ENCODE measurements around the gene GRB2. TPM values are rescaled to one million over a fixed set of nuclear protein-coding genes. Genes with fewer than 3 reads are reported as not detected.

The GRB2 gene
- total and polyA plus RNA-seq, 10 donors: 66.8 to 352 (median 209) TPM

DNA sequence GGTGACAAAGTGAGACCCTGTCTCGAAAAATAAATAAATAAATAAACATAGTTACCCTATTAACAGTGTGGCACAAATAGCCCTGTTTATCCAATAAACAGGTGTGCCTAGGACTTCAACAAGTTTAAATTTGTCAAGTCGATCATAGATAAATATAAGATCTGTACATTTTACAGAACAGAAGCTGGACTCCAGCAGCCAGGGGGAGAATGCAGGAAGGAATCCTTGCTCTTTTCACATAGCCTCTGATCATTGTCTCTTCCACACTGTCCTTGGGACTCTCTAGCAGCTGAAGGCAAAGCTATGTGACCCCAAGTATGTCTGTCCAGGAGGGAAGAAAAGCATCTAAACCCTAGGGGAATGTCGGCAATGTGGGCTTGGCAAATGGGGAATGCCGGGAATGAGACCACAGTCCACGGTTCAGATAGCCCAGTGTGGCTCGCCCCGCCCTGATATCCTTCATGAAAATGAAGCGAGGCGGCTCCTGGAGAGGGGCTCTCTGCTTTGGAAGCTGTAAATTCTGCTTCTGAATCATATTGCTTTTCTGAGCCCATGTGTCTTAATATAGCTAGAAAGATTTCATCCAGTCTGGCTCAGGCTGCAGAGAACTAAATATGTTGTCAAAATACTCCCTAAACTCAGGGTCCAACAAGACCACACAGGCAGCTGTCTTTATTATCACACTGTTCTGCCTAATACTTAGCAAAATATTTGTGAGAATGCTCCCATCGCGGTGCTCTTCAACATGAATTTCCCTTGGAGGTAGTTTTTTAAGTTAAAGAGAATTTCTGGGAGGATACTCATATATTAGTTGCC, 24.9 kb upstream of the GRB2 start:
- no peak for DNase-seq

GRCh38 chr17:75428543-75429469, 23.3 kb upstream of the GRB2 start:
- Histone ChIP-seq H3K4me1 (peaks cover 5 to 27% (median 14%) of the 10 kb centered on the region in 6 donors), H3K9me3 (no peaks in the 10 kb centered on the region), H3K27ac (peak overlapping the region in 4 of 8 donors; percentile 21 to 38 (median 31)), H3K4me3 (no peak overlapping the region), H3K36me3 (no peaks in the 10 kb centered on the region), H3K27me3 (replicated peaks in 1 of 7) (no peaks in the 10 kb centered on the region)
- TF ChIP-seq POLR2A (IDR thresholded peaks at IDR 0.05): no peak
- TF ChIP-seq, protein P1, sequence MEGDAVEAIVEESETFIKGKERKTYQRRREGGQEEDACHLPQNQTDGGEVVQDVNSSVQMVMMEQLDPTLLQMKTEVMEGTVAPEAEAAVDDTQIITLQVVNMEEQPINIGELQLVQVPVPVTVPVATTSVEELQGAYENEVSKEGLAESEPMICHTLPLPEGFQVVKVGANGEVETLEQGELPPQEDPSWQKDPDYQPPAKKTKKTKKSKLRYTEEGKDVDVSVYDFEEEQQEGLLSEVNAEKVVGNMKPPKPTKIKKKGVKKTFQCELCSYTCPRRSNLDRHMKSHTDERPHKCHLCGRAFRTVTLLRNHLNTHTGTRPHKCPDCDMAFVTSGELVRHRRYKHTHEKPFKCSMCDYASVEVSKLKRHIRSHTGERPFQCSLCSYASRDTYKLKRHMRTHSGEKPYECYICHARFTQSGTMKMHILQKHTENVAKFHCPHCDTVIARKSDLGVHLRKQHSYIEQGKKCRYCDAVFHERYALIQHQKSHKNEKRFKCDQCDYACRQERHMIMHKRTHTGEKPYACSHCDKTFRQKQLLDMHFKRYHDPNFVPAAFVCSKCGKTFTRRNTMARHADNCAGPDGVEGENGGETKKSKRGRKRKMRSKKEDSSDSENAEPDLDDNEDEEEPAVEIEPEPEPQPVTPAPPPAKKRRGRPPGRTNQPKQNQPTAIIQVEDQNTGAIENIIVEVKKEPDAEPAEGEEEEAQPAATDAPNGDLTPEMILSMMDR (IDR thresholded peaks at IDR 0.05 in 8 of 11, conservative IDR thresholded peaks at IDR 0.05 in 3 of 11): no peak
- no peak for TF ChIP-seq POLR2AphosphoS5 (IDR thresholded peaks at IDR 0.05)
- WGBS, 5 donors: 76 to 85% (median 82%) methylated on average over 17 of the region's 17 CpGs
- no peak for DNase-seq
- intact Hi-C loops (cut with DNase I; ENCODE audit: low total_unique reads): loop anchor here (5.0 to 10.0 kb wide), 2 partner anchors 86 to 158 kb away; partner anchors contain the start of genes CASKIN2, MYO15B and TSEN54

More for the DNA sequence above, 24.9 kb upstream of the GRB2 start:
- Histone ChIP-seq H3K36me3 (no peaks in the 10 kb centered on the region), H3K27ac (no peak overlapping the region), H3K9me3 (no peaks in the 10 kb centered on the region), H3K4me1 (peaks cover 5 to 27% (median 14%) of the 10 kb centered on the region in 6 donors), H3K27me3 (replicated peaks in 1 of 7) (peaks cover 0 to 8% (median 0%) of the 10 kb centered on the region in 7 donors), H3K4me3 (no peak overlapping the region)
- 71 to 86% (median 79%) methylated on average over 11 of the region's 11 CpGs for WGBS, 5 donors
- intact Hi-C loops (cut with DNase I; ENCODE audit: low total_unique reads): no loop called here
- TF ChIP-seq POLR2A (IDR thresholded peaks at IDR 0.05): no peak
- no peak for TF ChIP-seq POLR2AphosphoS5 (IDR thresholded peaks at IDR 0.05)

DNA sequence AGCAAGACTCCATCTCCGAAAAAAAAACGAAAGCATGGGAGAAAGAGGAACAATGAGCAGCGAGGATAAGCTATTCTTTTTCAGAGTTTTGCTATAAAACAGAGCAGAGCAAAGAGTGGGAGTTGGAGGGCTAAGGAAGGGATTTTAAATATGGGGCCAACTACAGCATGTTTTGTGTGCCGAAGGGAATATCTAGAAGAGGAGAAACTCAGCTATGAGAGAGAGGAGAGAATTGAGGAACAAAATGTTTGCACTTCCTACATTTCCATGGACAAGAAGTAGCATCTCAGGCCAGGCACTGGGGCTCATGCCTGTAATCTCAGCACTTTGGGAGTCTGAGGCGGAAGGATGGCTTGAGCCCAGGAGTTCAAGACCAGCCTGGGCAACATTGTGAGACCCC, 13.1 kb upstream of the GRB2 start:
- intact Hi-C loops (cut with DNase I; ENCODE audit: low total_unique reads): no loop called here
- Histone ChIP-seq H3K4me1 (peaks cover 0 to 6% (median 0%) of the 10 kb centered on the region in 6 donors), H3K36me3 (no peaks in the 10 kb centered on the region), H3K9me3 (no peaks in the 10 kb centered on the region), H3K27me3 (replicated peaks in 1 of 7) (no peaks in the 10 kb centered on the region), H3K4me3 (no peak overlapping the region), H3K27ac (peak overlapping the region in 1 of 8 donors; percentile 46)
- WGBS, 5 donors: 49 to 55% (median 51%) methylated on average over 5 of the region's 5 CpGs
- TF ChIP-seq POLR2A (IDR thresholded peaks at IDR 0.05) (no peak), POLR2AphosphoS5 (IDR thresholded peaks at IDR 0.05) (no peak)
- TF ChIP-seq, protein P1 (IDR thresholded peaks at IDR 0.05 in 8 of 11, conservative IDR thresholded peaks at IDR 0.05 in 3 of 11): no peak
- no peak for DNase-seq

DNA sequence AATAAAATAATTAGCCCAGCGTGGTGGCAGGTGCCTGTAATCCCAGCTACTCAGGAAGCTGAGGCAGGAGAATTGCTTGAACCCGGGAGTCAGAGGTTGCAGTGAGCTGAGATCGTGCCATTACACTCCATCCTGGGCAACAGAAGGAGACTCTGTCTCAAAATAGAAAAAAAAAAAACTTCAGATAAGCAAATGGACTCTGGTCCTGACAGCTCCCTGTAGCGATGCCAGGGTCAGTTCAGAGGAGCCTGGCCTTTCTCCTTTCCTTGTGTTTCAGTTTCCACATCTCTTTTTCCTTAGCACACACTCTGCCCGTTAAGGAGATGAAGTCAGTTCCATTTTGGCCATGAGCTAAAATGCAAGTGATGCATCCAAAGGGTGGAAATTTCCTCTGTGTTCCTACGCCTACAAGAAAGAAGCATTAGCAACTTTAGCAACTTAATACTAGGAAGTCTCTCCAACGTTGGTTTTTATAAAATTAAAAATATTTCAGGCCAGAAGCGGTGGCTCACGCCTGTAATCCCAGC, 11.6 kb upstream of the GRB2 start:
- peak overlapping the region in 1 of 8 donors; percentile 33 for H3K27ac ChIP-seq
- no peaks in the 10 kb centered on the region for H3K9me3 ChIP-seq
- TF ChIP-seq POLR2AphosphoS5 (IDR thresholded peaks at IDR 0.05) (no peak), POLR2A (IDR thresholded peaks at IDR 0.05) (no peak)
- TF ChIP-seq, protein P1 (IDR thresholded peaks at IDR 0.05 in 8 of 11, conservative IDR thresholded peaks at IDR 0.05 in 3 of 11): no peak
- DNase-seq: no peak
- H3K4me3 ChIP-seq: no peak overlapping the region
- H3K36me3 ChIP-seq: no peaks in the 10 kb centered on the region
- 60 to 72% (median 69%) methylated on average over 9 of the region's 9 CpGs for WGBS, 5 donors
- intact Hi-C loops (cut with DNase I; ENCODE audit: low total_unique reads): no loop called here
- peaks cover 3 to 15% (median 7%) of the 10 kb centered on the region in 6 donors for H3K4me1 ChIP-seq
- no peaks in the 10 kb centered on the region for H3K27me3 ChIP-seq (replicated peaks in 1 of 7)

Measured in spleen (tissue), 11 donors.